Esophagus squamous epithelium (tissue), 5 donors: ENCODE results near the gene SLC18A3. TPM values are rescaled to one million over a fixed set of nuclear protein-coding genes. Genes with fewer than 3 reads are reported as not detected.

Source experiments
- DNase-seq: peaks from one replicate; lab custom pipeline; 2025; lab: John Stamatoyannopoulos, UW
- H3K27ac ChIP-seq, 4 donors: fragments of 200-600 bp; sonication (generic); one replicate each; pipeline ENCODE4 v1.5.1; 2016 to 2019; ENCODE audit warnings: mild to moderate bottlenecking in 1 of 4
- H3K27me3 ChIP-seq, 4 donors: fragments of 200-600 bp; sonication (generic); 1 replicate in 3 of 4; 2 replicates in 1 of 4; pipeline versions ENCODE4 v1.5.1 to v1.6.0; 2017 to 2021; ENCODE audit warnings: antibody characterized with exemption in 1 of 4
- H3K36me3 ChIP-seq, 3 donors: fragments of 200-600 bp; sonication (generic); one replicate each; pipeline ENCODE4 v1.5.1; 2016 to 2019
- H3K4me1 ChIP-seq, 3 donors: fragments of 200-600 bp; sonication (generic); one replicate each; pipeline ENCODE4 v1.5.1; 2017 to 2019
- H3K4me3 ChIP-seq, 4 donors: fragments of 200-600 bp; sonication (generic); 1 replicate in 3 of 4; 2 replicates in 1 of 4; pipeline ENCODE4 v1.5.1; 2016 to 2019; ENCODE audit warnings: mild to moderate bottlenecking in 2 of 4, moderate library complexity in 1 of 4
- H3K9me3 ChIP-seq, 3 donors: fragments of 200-600 bp; sonication (generic); one replicate each; pipeline ENCODE4 v1.5.1; 2016 to 2019
- POLR2A ChIP-seq, 4 donors: fragments of 450-650 bp; IDR thresholded peaks; one replicate each; pipeline ENCODE4 v1.6.1; 2017; ENCODE audit warnings: antibody characterized with exemption in 4 of 4, mild to moderate bottlenecking in 4 of 4, moderate library complexity in 3 of 4
- WGBS, 2 donors: methylation state at CpG; one replicate each; pipeline ENCODE4 v1.1.5; 2018; 5-methylcytosine and 5-hydroxymethylcytosine counted together
- intact Hi-C: fragments of 100-400 bp; cut with DNase I; formaldehyde crosslinking; loops from one replicate; pipeline ENCODE4 v1.15.0; 2022
- total RNA-seq, 4 donors: library from RNA; depleted of rRNA; stranded (reverse); fragments of >200 nt; gene quantifications; one replicate each; pipeline ENCODE4 v1.1.0, GENCODE V29; 2016
- TF ChIP-seq, protein P1 (sequence below), 6 experiments: fragments of 450-650 bp in 4 of 6; fragments of 200-600 bp in 2 of 6; sonication (generic) in 2 of 6; IDR thresholded peaks; one replicate each; pipeline ENCODE4 v1.5.1; 2016 to 2019; ENCODE audit warnings: antibody characterized with exemption in 6 of 6, mild to moderate bottlenecking in 4 of 6, moderate library complexity in 4 of 6
- donor health status: DM: yes; HTN: yes; CAD: no.

The SLC18A3 gene
- total RNA-seq, 4 donors from 2014 or later = not detected

DNA sequence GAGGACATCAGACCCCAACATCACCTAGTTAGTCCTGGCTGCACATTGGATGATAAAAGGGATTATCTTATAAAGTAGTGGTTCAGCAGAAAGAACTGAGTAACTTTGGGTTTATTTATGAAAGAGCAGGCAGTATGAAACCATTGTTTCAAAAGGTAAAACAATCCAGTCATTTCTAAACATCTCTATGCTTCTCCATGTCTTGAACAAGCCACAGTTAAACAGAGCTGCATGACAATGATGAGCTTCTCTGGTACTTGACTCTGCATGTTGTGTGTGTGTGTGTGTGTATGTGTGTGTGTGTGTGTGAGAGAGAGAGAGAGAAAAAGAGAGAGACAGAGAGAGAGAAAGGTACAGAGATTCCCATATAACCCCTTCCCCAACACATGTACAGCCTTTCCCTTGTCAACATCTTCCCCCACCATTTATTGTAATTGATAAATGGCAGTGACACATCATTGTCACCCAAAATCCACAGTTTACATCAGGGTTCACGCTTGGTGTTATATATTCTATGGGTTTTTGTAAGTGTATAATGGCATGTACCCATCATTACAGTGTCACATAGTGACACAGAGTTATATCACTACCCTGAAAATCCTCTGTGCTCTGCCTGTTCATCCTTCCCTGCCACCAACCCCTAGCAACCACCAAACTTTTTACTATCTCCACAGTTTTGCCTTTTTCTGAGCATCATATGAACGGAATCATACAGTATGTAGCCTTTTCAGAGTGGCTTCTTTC lies 32.8 kb upstream of the SLC18A3 start:
- WGBS, 2 donors = 79 to 84% methylated on average over 2 of the region's 2 CpGs
- Histone ChIP-seq H3K27ac (no peak overlapping the region), H3K9me3 (no peaks in the 10 kb centered on the region), H3K4me1 (peaks cover 0 to 5% (median 0%) of the 10 kb centered on the region in 3 donors), H3K36me3 (no peaks in the 10 kb centered on the region), H3K27me3 (no peaks in the 10 kb centered on the region), H3K4me3 (no peak overlapping the region)
- intact Hi-C loops = no loop called here
- DNase-seq = no peak
- no peak for TF ChIP-seq POLR2A (IDR thresholded peaks at IDR 0.05)
- TF ChIP-seq, protein P1, sequence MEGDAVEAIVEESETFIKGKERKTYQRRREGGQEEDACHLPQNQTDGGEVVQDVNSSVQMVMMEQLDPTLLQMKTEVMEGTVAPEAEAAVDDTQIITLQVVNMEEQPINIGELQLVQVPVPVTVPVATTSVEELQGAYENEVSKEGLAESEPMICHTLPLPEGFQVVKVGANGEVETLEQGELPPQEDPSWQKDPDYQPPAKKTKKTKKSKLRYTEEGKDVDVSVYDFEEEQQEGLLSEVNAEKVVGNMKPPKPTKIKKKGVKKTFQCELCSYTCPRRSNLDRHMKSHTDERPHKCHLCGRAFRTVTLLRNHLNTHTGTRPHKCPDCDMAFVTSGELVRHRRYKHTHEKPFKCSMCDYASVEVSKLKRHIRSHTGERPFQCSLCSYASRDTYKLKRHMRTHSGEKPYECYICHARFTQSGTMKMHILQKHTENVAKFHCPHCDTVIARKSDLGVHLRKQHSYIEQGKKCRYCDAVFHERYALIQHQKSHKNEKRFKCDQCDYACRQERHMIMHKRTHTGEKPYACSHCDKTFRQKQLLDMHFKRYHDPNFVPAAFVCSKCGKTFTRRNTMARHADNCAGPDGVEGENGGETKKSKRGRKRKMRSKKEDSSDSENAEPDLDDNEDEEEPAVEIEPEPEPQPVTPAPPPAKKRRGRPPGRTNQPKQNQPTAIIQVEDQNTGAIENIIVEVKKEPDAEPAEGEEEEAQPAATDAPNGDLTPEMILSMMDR (IDR thresholded peaks at IDR 0.05) = no peak

DNA sequence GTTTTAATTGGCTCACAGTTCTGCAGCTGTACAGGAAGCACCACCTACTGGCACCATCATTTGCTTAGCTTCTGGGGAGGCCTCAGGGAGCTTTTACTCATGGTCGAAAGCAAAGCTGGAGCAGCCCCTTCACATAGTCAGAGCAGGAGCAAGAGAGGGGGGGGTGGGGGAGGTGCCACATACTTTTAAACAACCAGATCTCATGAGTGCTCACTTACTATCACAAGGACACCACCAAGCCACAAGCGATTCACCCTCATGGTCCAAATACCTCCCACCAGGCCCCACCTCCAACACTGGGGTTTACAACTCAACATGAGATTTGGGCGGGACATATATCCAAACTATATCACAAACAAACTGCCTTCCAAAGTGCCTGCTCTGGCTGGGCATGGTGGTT lies 31.7 kb upstream of the SLC18A3 start:
- no peak overlapping the region for H3K4me3 ChIP-seq
- intact Hi-C loops = no loop called here
- no peaks in the 10 kb centered on the region for H3K36me3 ChIP-seq
- no peak overlapping the region for H3K27ac ChIP-seq
- no peaks in the 10 kb centered on the region for H3K9me3 ChIP-seq
- H3K4me1 ChIP-seq = peaks cover 0 to 5% (median 0%) of the 10 kb centered on the region in 3 donors
- no peaks in the 10 kb centered on the region for H3K27me3 ChIP-seq
- DNase-seq = no peak
- 63 to 83% methylated on average over 1 of the region's 3 CpGs for WGBS, 2 donors
- TF ChIP-seq POLR2A (IDR thresholded peaks at IDR 0.05) = no peak
- TF ChIP-seq, protein P1 (IDR thresholded peaks at IDR 0.05) = no peak

DNA sequence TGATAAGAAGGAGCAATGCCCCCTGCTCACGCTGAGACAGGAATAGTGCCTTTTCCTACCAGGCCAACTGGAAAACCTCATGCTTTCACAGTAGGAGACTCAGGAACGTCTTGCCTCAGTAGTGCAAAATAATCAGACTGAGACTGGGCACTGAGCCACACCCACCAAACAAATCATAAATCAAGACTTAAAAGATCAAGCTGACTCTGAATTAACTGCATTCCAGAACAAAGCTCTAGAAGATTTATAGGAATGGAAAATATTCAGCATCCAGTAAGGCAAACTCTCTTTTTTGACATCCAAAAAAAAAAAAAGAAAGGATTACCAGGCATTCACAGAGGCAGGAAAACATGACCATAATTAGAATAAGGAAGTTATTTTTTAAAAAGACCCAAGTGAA lies 30.5 kb upstream of the SLC18A3 start:
- WGBS, 2 donors = 16 to 22% methylated on average over 2 of the region's 2 CpGs
- no peaks in the 10 kb centered on the region for H3K36me3 ChIP-seq
- H3K4me3 ChIP-seq = no peak overlapping the region
- no peaks in the 10 kb centered on the region for H3K27me3 ChIP-seq
- H3K27ac ChIP-seq = no peak overlapping the region
- DNase-seq = no peak
- intact Hi-C loops = no loop called here
- TF ChIP-seq, protein P1 (IDR thresholded peaks at IDR 0.05) = no peak
- no peak for TF ChIP-seq POLR2A (IDR thresholded peaks at IDR 0.05)
- H3K4me1 ChIP-seq = peaks cover 0 to 5% (median 0%) of the 10 kb centered on the region in 3 donors
- H3K9me3 ChIP-seq = no peaks in the 10 kb centered on the region

DNA sequence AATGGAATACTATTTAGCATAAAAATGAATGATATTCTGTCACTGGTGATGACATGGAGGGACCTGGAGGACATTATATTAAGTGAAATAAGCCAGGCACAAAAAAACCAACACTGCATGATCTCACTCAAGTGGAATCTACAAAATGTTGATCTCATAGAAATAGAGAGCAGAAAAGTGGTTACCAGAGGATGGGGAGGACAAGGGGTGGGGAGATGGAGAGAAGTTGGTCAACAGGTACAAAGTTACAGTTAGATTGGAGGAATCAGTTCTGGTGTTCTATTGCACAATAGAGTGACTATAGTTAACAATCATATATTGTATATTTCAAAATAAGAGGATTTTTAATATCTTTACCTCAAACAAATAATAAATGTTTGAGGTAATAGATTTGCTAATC lies 24.7 kb upstream of the SLC18A3 start:
- no peak overlapping the region for H3K27ac ChIP-seq
- peaks cover 0 to 9% (median 0%) of the 10 kb centered on the region in 4 donors for H3K27me3 ChIP-seq
- no peak for DNase-seq
- H3K9me3 ChIP-seq = no peaks in the 10 kb centered on the region
- no peak overlapping the region for H3K4me3 ChIP-seq
- TF ChIP-seq, protein P1 (IDR thresholded peaks at IDR 0.05) = no peak
- no peak for TF ChIP-seq POLR2A (IDR thresholded peaks at IDR 0.05)
- H3K4me1 ChIP-seq = no peaks in the 10 kb centered on the region
- intact Hi-C loops = no loop called here
- no peaks in the 10 kb centered on the region for H3K36me3 ChIP-seq

GRCh38 chr10:49587981-49588380 lies 22.1 kb upstream of the SLC18A3 start:
- DNase-seq = no peak
- WGBS, 2 donors = 77 to 80% methylated on average over 3 to 4 of the region's 4 CpGs
- Histone ChIP-seq H3K27ac (no peak overlapping the region), H3K4me1 (no peaks in the 10 kb centered on the region), H3K4me3 (no peak overlapping the region), H3K27me3 (peaks cover 0 to 25% (median 0%) of the 10 kb centered on the region in 4 donors), H3K36me3 (no peaks in the 10 kb centered on the region), H3K9me3 (no peaks in the 10 kb centered on the region)
- TF ChIP-seq POLR2A (IDR thresholded peaks at IDR 0.05) = no peak
- TF ChIP-seq, protein P1 (IDR thresholded peaks at IDR 0.05) = no peak
- intact Hi-C loops = no loop called here
